OCI-LY3 (cell line): ENCODE measurements around the gene CRTAC1.

Experiments used
- EZH2phosphoT487 ChIP-seq: fragments of 200-600 bp; shearing (Covaris generic); IDR thresholded peaks from 2 replicates; pipeline ENCODE4 v1.6.1; 2018; ENCODE audit warnings: antibody characterized with exemption, mixed run types, low read depth
- TF ChIP-seq, protein P1 (sequence below): fragments of 200-600, 300-600 bp; sonication (generic); IDR thresholded peaks from 2 replicates; pipeline ENCODE4 v1.5.1; 2014; ENCODE audit warnings: antibody characterized with exemption, low read length, low read depth

DNA sequence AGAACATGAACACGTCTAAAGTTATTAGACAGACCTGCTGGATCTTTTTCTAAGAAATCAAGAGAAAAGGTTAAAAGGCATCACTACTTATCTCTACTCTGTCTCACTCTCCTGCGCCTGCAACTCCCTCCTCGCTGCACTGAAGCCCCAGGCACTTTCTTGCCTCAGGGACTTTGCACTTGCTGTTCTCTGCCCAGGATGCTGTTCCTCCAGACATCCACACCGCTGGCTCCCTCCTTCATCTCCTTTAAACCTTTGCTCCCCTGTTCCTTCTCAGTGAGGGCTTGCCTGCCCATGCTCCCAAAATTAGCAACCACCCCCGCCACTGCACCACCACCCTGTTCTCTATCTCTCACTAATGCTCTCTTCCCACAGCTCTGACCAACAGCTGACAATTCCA lies 93.4 kb downstream of the CRTAC1 start:
- TF ChIP-seq, protein P1, sequence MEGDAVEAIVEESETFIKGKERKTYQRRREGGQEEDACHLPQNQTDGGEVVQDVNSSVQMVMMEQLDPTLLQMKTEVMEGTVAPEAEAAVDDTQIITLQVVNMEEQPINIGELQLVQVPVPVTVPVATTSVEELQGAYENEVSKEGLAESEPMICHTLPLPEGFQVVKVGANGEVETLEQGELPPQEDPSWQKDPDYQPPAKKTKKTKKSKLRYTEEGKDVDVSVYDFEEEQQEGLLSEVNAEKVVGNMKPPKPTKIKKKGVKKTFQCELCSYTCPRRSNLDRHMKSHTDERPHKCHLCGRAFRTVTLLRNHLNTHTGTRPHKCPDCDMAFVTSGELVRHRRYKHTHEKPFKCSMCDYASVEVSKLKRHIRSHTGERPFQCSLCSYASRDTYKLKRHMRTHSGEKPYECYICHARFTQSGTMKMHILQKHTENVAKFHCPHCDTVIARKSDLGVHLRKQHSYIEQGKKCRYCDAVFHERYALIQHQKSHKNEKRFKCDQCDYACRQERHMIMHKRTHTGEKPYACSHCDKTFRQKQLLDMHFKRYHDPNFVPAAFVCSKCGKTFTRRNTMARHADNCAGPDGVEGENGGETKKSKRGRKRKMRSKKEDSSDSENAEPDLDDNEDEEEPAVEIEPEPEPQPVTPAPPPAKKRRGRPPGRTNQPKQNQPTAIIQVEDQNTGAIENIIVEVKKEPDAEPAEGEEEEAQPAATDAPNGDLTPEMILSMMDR, result no peak
- TF ChIP-seq EZH2phosphoT487, result no peak
